ENCODE measurements around the gene SLC7A6OS.
A peak's percentile ranks its signal among the peaks of the same experiment; 100 is the strongest.

SLC7A6OS gene

GRCh38 chr16:68328151-68328859 lies 17.6 kb upstream of the SLC7A6OS start (continued):
- TF ChIP-seq ZBTB20 (tag by site-specific recombination; IDR thresholded peaks at IDR 0.05): no peak
- no peak for TF ChIP-seq SP2 (tag by site-specific recombination; IDR thresholded peaks at IDR 0.05)
- no peak for TF ChIP-seq ZNF174 (tag by site-specific recombination; IDR thresholded peaks at IDR 0.05)
- TF ChIP-seq YY1 (tag by site-specific recombination; IDR thresholded peaks at IDR 0.05): no peak
- peak; percentile 47; the same call in 1 of the 2 replicates for TF ChIP-seq PATZ1 (tag by site-specific recombination; IDR thresholded peaks at IDR 0.05)
- no peak for TF ChIP-seq ZNF48 (tag by site-specific recombination; IDR thresholded peaks at IDR 0.05)
- no peak for TF ChIP-seq ZNF324 (tag by site-specific recombination; IDR thresholded peaks at IDR 0.05)
- TF ChIP-seq ZNF677 (tag by site-specific recombination; IDR thresholded peaks at IDR 0.05): no peak
- TF ChIP-seq ZNF664 (tag by site-specific recombination; IDR thresholded peaks at IDR 0.05): no peak
- TF ChIP-seq ZNF335 (tag by site-specific recombination; conservative IDR thresholded peaks at IDR 0.05): no peak
- TF ChIP-seq ZNF639 (tag by site-specific recombination; IDR thresholded peaks at IDR 0.05): no peak
- TF ChIP-seq KLF10 (tag by site-specific recombination; IDR thresholded peaks at IDR 0.05): no peak
- no peak for TF ChIP-seq ZNF266 (tag by site-specific recombination; IDR thresholded peaks at IDR 0.05; ENCODE audit: low read depth)
- TF ChIP-seq ZNF24 (tag by site-specific recombination; IDR thresholded peaks at IDR 0.05): no peak
- no peak for TF ChIP-seq ZNF132 (tag by site-specific recombination; IDR thresholded peaks at IDR 0.05; ENCODE audit: borderline replicate concordance)
- TF ChIP-seq ZNF830 (tag by site-specific recombination; IDR thresholded peaks at IDR 0.05; ENCODE audit: low read depth): no peak
- no peak for TF ChIP-seq ZNF76 (tag by site-specific recombination; IDR thresholded peaks at IDR 0.05; ENCODE audit: borderline replicate concordance, low read depth)
- no peak for TF ChIP-seq REST (tag by site-specific recombination; IDR thresholded peaks at IDR 0.05)
- TF ChIP-seq ZNF626 (tag by site-specific recombination; IDR thresholded peaks at IDR 0.05): no peak
- no peak for TF ChIP-seq HOXC10 (CRISPR knock-in tag; IDR thresholded peaks at IDR 0.05)
- TF ChIP-seq KLF17 (tag by site-specific recombination; IDR thresholded peaks at IDR 0.05): no peak
- TF ChIP-seq ZNF624 (tag by site-specific recombination; IDR thresholded peaks at IDR 0.05): no peak
- no peak for TF ChIP-seq ZNF214 (tag by site-specific recombination; IDR thresholded peaks at IDR 0.05; ENCODE audit: borderline replicate concordance)
- TF ChIP-seq ZNF488 (tag by site-specific recombination; IDR thresholded peaks at IDR 0.05): no peak
- TF ChIP-seq GLIS2 (tag by site-specific recombination; IDR thresholded peaks at IDR 0.05): peak; percentile 53; the same call in 1 of the 2 replicates

Measured in HEK293 (cell line).